Activated naive CD4-positive, alpha-beta T cell treated with Interleukin-2 at 50 U/mL for 16 hours (primary cell): ENCODE results near the gene C8G.

ENCODE experiments used
- DNase-seq: peaks from one replicate; pipeline ENCODE4 v3.0.0-alpha.2; 2020

The C8G gene

DNA sequence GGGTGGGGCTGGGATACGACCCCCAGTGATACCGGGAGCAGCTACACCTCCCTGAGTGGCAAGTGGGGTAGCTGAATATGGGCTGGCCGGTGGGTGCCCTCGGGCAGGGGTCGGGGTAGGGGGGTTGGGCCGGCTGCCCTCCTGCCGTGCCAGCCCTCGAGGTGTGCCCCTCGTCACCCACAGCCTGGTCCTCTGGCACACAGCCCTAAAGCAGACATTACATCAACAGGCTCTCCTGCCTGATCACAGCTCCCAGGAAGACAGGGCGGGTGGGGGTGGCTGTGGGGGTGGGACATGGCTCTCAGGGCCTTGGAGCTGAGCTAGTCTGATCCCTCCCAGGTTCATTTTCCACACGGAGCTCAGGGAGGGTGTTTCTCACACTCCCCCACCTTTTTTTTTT is 23.7 kb upstream of the C8G start:
- DNase-seq: no peak

- DNase-seq: no peak
Measured at GRCh38 chr9:136921718-136922117, 23.3 kb upstream of the C8G start.

- DNase-seq: no peak
Measured at GRCh38 chr9:136922540-136922939, 22.5 kb upstream of the C8G start.

GRCh38 chr9:136923881-136924280 is 21.2 kb upstream of the C8G start:
- no peak for DNase-seq

DNA sequence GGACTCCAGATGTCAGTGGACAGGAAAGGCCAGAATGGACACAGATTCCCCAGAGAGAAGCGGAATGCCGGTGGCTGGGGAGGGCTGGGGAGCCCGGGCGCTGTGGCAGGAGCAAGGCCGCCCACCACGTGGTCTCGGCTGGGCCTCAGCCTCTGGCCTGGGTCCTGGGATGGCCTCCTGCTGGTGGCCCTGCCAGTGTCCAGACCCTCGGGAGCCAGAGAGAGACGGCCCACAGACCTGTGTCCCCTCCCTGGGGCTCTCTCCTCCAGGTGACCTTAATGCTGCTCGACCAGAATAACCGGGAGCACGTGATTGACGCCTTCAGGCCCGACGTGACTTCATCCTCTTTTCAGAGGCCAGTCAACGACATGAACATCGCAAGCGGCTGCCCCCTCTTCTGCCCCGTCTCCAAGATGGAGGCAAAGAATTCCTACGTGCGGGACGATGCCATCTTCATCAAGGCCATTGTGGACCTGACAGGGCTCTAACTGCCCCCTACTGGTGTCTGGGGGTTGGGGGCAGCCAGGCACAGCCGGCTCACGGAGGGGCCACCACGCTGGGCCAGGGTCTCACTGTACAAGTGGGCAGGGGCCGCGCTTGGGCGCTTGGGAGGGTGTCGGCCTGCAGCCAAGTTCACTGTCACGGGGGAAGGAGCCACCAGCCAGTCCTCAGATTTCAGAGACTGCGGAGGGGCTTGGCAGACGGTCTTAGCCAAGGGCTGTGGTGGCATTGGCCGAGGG is 19.5 kb upstream of the C8G start:
- DNase-seq: no peak

DNA sequence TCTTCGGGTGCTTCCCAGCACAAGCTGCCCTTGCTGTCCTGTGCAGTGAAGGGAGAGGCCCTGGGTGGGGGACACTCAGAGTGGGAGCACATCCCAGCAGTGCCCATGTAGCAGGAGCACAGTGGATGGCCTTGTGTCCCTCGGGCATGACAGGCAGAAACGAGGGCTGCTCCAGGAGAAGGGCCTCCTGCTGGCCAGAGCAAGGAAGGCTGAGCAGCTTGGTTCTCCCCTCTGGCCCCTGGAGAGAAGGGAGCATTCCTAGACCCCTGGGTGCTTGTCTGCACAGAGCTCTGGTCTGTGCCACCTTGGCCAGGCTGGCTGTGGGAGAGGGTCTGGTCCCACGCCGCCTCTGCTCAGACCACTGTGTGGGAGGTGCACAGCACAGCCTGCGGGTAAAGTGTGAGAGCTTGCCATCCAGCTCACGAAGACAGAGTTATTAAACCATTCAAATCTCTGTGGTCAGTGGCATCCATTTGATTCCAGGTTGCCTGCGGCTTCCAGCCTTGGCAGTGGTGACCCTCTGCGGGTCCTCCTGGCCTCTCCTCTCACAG is 18.8 kb upstream of the C8G start:
- DNase-seq: no peak

DNA sequence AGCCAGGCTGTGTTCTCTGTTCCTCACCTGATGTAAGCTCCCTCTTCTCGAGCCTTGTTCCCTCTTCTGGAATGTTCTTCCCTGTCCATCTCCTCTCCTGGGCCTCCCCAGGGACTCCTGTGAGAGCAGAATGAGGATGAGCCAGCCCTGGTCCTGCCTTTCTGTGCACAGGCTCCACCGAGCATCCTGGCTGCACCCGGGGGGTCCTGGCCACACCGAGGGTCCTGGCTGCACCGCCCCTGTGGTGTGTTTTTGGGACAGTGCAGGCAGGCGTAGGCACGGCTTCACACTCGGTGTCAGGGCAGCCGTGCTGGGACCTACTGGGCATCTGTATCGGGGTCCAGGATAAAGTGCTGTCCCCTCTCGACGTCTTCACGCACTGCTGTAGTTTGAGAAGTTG is 18.3 kb upstream of the C8G start:
- DNase-seq: no peak

GRCh38 chr9:136927343-136928271 is 17.4 kb upstream of the C8G start:
- DNase-seq: no peak

GRCh38 chr9:136928591-136928990 is 16.5 kb upstream of the C8G start:
- no peak for DNase-seq

- no peak for DNase-seq
Measured at GRCh38 chr9:136930014-136930413, 15.0 kb upstream of the C8G start.

- no peak for DNase-seq
Measured at GRCh38 chr9:136931611-136932130, 13.4 kb upstream of the C8G start.

GRCh38 chr9:136934277-136934676 is 10.8 kb upstream of the C8G start:
- DNase-seq: no peak

DNA sequence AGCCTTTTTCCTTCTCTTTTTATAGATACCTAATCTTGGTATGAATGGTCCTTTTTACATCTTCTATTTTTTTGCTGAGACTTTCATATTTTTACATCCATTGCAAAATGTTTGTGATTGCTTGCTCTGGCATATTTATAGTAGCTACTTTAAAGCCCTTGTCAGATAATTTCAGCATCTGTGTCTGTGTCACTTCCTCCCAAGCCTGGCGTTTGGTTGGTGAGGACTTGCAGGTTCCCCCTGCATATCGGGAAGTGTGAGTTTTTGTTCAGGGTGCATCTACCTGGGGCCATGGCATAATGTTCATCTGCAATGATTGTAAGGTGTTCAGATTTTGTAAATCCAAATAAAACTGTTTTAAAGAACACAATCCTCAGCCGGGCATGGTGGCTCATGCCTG is 9.4 kb upstream of the C8G start:
- no peak for DNase-seq

DNA sequence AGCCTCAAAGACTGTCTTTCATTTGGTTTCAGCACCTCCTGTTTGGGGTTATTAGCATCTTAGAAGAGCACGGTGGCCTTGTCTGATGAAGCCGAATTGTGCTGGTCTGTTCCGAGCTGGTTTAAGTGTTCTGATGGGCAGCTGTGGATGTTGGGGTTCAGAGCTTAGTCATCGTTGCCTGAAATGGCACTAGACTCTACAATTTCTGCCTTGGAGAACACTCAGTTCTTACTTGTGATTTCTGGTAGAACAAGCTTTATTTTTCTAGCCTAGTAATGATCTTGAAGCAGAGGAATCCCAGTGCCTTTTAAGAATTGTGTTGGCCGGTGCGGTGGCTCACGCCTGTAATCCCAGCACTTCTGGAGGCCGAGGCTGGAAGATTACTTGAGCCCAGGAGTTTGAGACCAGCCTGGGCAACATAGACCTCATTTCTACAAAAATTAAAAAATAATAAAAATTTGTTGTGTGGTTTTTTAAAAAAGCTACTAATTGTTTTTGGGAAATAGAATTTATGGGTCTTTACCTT is 8.3 kb upstream of the C8G start:
- DNase-seq: no peak

DNA sequence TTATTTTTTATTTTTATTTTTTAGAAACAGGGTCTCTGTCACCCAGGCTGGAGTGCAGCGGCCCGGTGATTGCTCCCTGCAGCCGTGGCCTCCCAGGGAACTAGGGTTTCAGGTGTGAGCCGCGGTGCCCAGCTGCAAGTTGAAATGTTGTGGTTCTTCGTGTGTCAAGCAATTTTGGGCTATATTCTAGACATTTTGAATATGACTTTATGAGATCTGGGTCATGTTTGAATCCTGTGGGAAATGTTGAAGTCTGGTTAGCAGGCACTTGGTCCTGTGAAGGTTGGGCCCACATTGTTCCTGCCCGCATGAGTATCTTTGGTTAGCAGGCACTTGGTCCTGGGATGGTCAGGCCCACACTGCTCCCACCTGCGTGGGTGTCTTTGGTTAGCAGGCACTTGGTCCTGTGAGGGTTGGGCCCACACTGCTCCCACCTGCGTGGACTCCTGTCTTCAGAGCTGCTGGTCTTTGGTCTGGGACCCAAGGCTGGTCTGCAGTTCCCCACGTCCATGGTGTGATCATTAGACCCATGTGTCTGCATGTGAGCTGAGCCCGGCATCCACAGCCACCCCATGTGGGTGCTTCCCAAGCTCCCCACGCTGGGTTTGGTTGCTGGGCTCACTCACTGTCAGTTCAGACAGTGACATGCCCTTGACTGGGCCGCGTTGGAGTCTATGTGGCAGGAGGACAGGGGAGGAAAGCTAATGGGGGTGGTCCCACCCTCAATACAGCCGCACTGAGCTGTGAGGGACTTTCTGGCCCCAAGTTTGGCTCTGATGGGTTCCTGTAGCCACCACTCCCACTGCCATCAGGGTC is 7.6 kb upstream of the C8G start:
- no peak for DNase-seq

DNA sequence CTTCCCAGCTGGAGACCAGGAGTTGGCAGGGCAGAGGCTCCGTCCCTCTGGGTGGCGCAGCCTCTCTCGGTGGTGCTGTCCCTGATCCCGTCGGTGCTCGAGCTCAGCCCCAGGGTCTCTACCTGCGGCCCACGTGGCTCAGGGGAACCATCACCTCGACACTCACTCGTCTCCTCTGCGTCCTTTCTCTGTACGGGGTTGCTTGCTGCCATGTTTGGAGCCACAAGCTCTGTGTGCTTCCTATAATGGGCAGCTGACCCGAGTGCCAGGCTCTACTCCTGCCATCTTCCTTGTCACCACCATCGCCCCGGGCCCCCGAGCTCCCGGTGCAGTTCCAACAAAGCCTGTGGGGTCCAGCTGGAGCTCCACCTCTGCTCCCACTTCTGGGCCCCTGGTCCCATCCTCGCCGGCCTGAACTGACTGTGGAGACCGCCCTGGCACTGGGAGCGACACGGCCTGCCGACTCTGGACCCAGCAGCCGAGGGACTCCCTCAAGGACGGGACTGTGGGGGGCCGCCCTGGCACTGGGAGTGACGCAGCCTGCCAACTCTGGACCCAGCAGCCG is 5.5 kb upstream of the C8G start:
- DNase-seq: no peak

- DNase-seq: no peak
Measured at GRCh38 chr9:136939996-136940525, 5.0 kb upstream of the C8G start.

GRCh38 chr9:136940526-136941230 is 4.4 kb upstream of the C8G start:
- no peak for DNase-seq

- DNase-seq: no peak
Measured at GRCh38 chr9:136941231-136942111, 3.6 kb upstream of the C8G start.
